Trophoblast cell (in vitro differentiated cells and primary cell): Measurements from ENCODE around the gene GSX2.

ENCODE experiments used
- DNase-seq, 2 donors: peaks; one replicate each; pipeline ENCODE4 v3.0.0-alpha.2; 2016
- H2AFZ ChIP-seq: 2 replicates; pipeline ENCODE4 v1.6.1; 2013; ENCODE audit warnings: low read length, moderate library complexity, mild to moderate bottlenecking; ENCODE audit not compliant: insufficient read depth, poor library complexity
- H2AK5ac ChIP-seq: 2 replicates; pipeline ENCODE4 v1.6.1; 2013; ENCODE audit warnings: mild to moderate bottlenecking, low read length
- H2BK120ac ChIP-seq: 2 replicates; pipeline ENCODE4 v1.6.1; 2013; ENCODE audit warnings: low read length, mild to moderate bottlenecking, moderate library complexity; ENCODE audit not compliant: insufficient read depth, poor library complexity
- H2BK12ac ChIP-seq: 2 replicates; pipeline ENCODE4 v1.6.1; 2013; ENCODE audit warnings: mild to moderate bottlenecking, low read length, moderate library complexity
- H2BK5ac ChIP-seq: 2 replicates; pipeline ENCODE4 v1.6.1; 2013; ENCODE audit warnings: low read length, low read depth, moderate library complexity, mild to moderate bottlenecking; ENCODE audit not compliant: poor library complexity
- H3K14ac ChIP-seq: 2 replicates; pipeline ENCODE4 v1.6.1; 2013; ENCODE audit warnings: mild to moderate bottlenecking, low read length
- H3K18ac ChIP-seq: 2 replicates; pipeline ENCODE4 v1.6.1; 2013; ENCODE audit warnings: mild to moderate bottlenecking, low read length
- H3K23ac ChIP-seq: 2 replicates; pipeline ENCODE4 v1.6.1; 2013; ENCODE audit warnings: low read length
- H3K27ac ChIP-seq: 2 replicates; pipeline ENCODE4 v1.5.1; 2013; ENCODE audit warnings: low read depth, mild to moderate bottlenecking, inconsistent platforms, low read length, moderate library complexity
- H3K27me3 ChIP-seq: 2 replicates; pipeline ENCODE4 v1.6.1; 2013; ENCODE audit warnings: inconsistent platforms, mild to moderate bottlenecking, low read length, moderate library complexity; ENCODE audit not compliant: insufficient read depth
- H3K36me3 ChIP-seq, 2 experiments: 1 replicate in 1 of 2; 2 replicates in 1 of 2; pipeline ENCODE4 v1.6.1; 2013; ENCODE audit warnings: low read length in 2 of 2, mild to moderate bottlenecking in 2 of 2, moderate library complexity in 1 of 2; ENCODE audit not compliant: insufficient read depth in 2 of 2, control insufficient read depth in 1 of 2
- H3K4ac ChIP-seq: 2 replicates; pipeline ENCODE4 v1.6.1; 2013; ENCODE audit warnings: low read depth, mild to moderate bottlenecking, low read length, moderate library complexity
- H3K4me1 ChIP-seq, 2 experiments: 1 replicate in 1 of 2; 2 replicates in 1 of 2; pipeline ENCODE4 v1.6.1; 2013; ENCODE audit warnings: low read length in 2 of 2, mild to moderate bottlenecking in 2 of 2, moderate library complexity in 1 of 2; ENCODE audit not compliant: insufficient read depth in 2 of 2, control insufficient read depth in 1 of 2
- H3K4me2 ChIP-seq: 2 replicates; pipeline ENCODE4 v1.6.1; 2013; ENCODE audit warnings: inconsistent platforms, mild to moderate bottlenecking, low read length, moderate library complexity
- H3K4me3 ChIP-seq: 2 replicates; pipeline ENCODE4 v1.5.1; 2013; ENCODE audit warnings: mild to moderate bottlenecking, low read depth, low read length, inconsistent platforms
- H3K79me1 ChIP-seq: one replicate; pipeline ENCODE4 v1.6.1; 2013; ENCODE audit warnings: low read length
- H3K79me2 ChIP-seq: 2 replicates; pipeline ENCODE4 v1.6.1; 2013; ENCODE audit warnings: low read length, mild to moderate bottlenecking; ENCODE audit not compliant: control insufficient read depth, insufficient read depth, poor library complexity
- H3K9ac ChIP-seq: 2 replicates; pipeline ENCODE4 v1.6.1; 2013; ENCODE audit warnings: mild to moderate bottlenecking, low read length
- H3K9me3 ChIP-seq: 2 replicates; pipeline ENCODE4 v1.6.1; 2013; ENCODE audit warnings: low read depth, mild to moderate bottlenecking, control low read depth, inconsistent platforms, low read length; ENCODE audit not compliant: insufficient read depth
- H4K12ac ChIP-seq: 2 replicates; pipeline ENCODE4 v1.6.1; 2013; ENCODE audit warnings: low read depth, mild to moderate bottlenecking, low read length, moderate library complexity
- H4K8ac ChIP-seq: 2 replicates; pipeline ENCODE4 v1.6.1; 2013; ENCODE audit warnings: low read depth, mild to moderate bottlenecking, low read length, moderate library complexity
- H4K91ac ChIP-seq: one replicate; pipeline ENCODE4 v1.6.1; 2013; ENCODE audit warnings: low read depth, mild to moderate bottlenecking, low read length, moderate library complexity
- WGBS: extraction: QIAGEN DNeasy Blood & Tissue Kit; methylation state at CpG from one replicate; pipeline ENCODE4 v1.1.7; 2013; ENCODE audit warnings: missing lambda C conversion rate; ENCODE audit not compliant: insufficient read length, insufficient coverage; ENCODE audit errors: extremely low coverage; 5-methylcytosine and 5-hydroxymethylcytosine counted together

The GSX2 gene

DNA sequence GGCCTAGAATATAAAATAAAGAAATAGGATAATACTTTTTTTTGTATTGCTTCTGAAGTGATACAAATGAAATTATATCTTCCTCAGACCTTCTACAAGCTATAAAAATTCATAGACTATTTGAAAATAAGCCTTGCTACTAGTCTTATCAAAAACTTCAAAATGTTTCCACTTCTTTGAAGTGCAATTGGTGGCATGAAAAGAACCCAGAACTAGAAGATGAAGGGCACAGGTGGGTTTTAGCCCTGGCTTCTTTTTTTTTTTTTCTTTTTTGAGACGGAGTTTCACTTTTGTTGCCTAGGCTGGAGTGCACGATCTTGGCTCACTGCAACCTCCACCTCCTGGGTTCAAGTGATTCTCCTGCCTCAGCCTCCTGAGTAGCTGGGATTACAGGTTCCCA is 44.2 kb downstream of the GSX2 start:
- Histone ChIP-seq H3K14ac (no peak overlapping the region), H2AK5ac (no peak overlapping the region), H3K4ac (no peak overlapping the region), H3K36me3 (no peaks in the 10 kb centered on the region), H3K9ac (no peak overlapping the region), H2BK120ac (no peak overlapping the region), H4K8ac (no peak overlapping the region), H3K27me3 (no peaks in the 10 kb centered on the region), H3K18ac (no peak overlapping the region), H3K4me2 (no peak overlapping the region), H3K9me3 (no peaks in the 10 kb centered on the region), H3K23ac (no peak overlapping the region), H2BK12ac (no peak overlapping the region), H3K4me3 (no peak overlapping the region), H4K12ac (no peak overlapping the region), H2AFZ (no peak overlapping the region), H3K4me1 (no peaks in the 10 kb centered on the region), H3K27ac (no peak overlapping the region), H2BK5ac (no peak overlapping the region), H3K79me2 (no peaks in the 10 kb centered on the region), H4K91ac (no peak overlapping the region), H3K79me1 (no peaks in the 10 kb centered on the region)
- no peak for DNase-seq
- no CpG with 5 or more reads among the region's 2 CpGs for WGBS

- H3K9me3 ChIP-seq = no peaks in the 10 kb centered on the region
- no peak for DNase-seq
- H3K9ac ChIP-seq = no peak overlapping the region
- H3K4me3 ChIP-seq = no peak overlapping the region
- no peaks in the 10 kb centered on the region for H3K4me1 ChIP-seq
- H2BK120ac ChIP-seq = no peak overlapping the region
- H3K14ac ChIP-seq = no peak overlapping the region
- no peaks in the 10 kb centered on the region for H3K79me1 ChIP-seq
- H3K4me2 ChIP-seq = no peak overlapping the region
- H4K91ac ChIP-seq = no peak overlapping the region
- no peak overlapping the region for H4K8ac ChIP-seq
- no peak overlapping the region for H2AK5ac ChIP-seq
- no peak overlapping the region for H3K23ac ChIP-seq
- H2BK5ac ChIP-seq = no peak overlapping the region
- H2BK12ac ChIP-seq = no peak overlapping the region
- H3K4ac ChIP-seq = no peak overlapping the region
- H3K27me3 ChIP-seq = no peaks in the 10 kb centered on the region
- no peaks in the 10 kb centered on the region for H3K36me3 ChIP-seq
- no peak overlapping the region for H2AFZ ChIP-seq
- H3K27ac ChIP-seq = no peak overlapping the region
- H3K79me2 ChIP-seq = no peaks in the 10 kb centered on the region
- no CpG with 5 or more reads among the region's 5 CpGs for WGBS
- H4K12ac ChIP-seq = no peak overlapping the region
- no peak overlapping the region for H3K18ac ChIP-seq
Measured at GRCh38 chr4:54144661-54145171, 44.8 kb downstream of the GSX2 start.

- Histone ChIP-seq H3K4ac (no peak overlapping the region), H2AK5ac (no peak overlapping the region), H2AFZ (no peak overlapping the region), H3K79me2 (no peaks in the 10 kb centered on the region), H3K4me1 (no peaks in the 10 kb centered on the region), H4K8ac (no peak overlapping the region), H4K91ac (no peak overlapping the region), H3K27me3 (no peaks in the 10 kb centered on the region), H3K18ac (no peak overlapping the region), H3K14ac (no peak overlapping the region), H2BK120ac (no peak overlapping the region), H3K9me3 (no peaks in the 10 kb centered on the region), H3K36me3 (no peaks in the 10 kb centered on the region), H2BK5ac (no peak overlapping the region), H3K9ac (no peak overlapping the region), H3K4me2 (no peak overlapping the region), H3K79me1 (no peaks in the 10 kb centered on the region), H3K23ac (no peak overlapping the region), H3K27ac (no peak overlapping the region), H2BK12ac (no peak overlapping the region), H3K4me3 (no peak overlapping the region), H4K12ac (no peak overlapping the region)
- DNase-seq = no peak
- no CpG with 5 or more reads among the region's 4 CpGs for WGBS
Measured at GRCh38 chr4:54146139-54146538, 46.2 kb downstream of the GSX2 start.

- Histone ChIP-seq H3K4me2 (no peak overlapping the region), H3K4me1 (no peaks in the 10 kb centered on the region), H3K4me3 (no peak overlapping the region), H3K14ac (no peak overlapping the region), H3K9me3 (no peaks in the 10 kb centered on the region), H3K27me3 (no peaks in the 10 kb centered on the region), H4K91ac (no peak overlapping the region), H2BK5ac (no peak overlapping the region), H2BK12ac (no peak overlapping the region), H3K79me2 (no peaks in the 10 kb centered on the region), H3K4ac (no peak overlapping the region), H2AFZ (no peak overlapping the region), H2BK120ac (no peak overlapping the region), H4K12ac (no peak overlapping the region), H4K8ac (no peak overlapping the region), H3K36me3 (no peaks in the 10 kb centered on the region), H3K9ac (no peak overlapping the region), H2AK5ac (no peak overlapping the region), H3K79me1 (no peaks in the 10 kb centered on the region), H3K27ac (no peak overlapping the region), H3K18ac (no peak overlapping the region), H3K23ac (no peak overlapping the region)
- no CpG with 5 or more reads among the region's 46 CpGs for WGBS
- no peak for DNase-seq
Measured at GRCh38 chr4:54149323-54149722, 49.4 kb downstream of the GSX2 start.
